TTC549 (cell line): ENCODE data around the gene FIS1.

Experiments
- FAIRE-seq: peaks from 2 replicates; lab custom pipeline; 2012; peaks lifted over from hg19 to GRCh38; lab: Jason Lieb, UNC

Gene FIS1

DNA sequence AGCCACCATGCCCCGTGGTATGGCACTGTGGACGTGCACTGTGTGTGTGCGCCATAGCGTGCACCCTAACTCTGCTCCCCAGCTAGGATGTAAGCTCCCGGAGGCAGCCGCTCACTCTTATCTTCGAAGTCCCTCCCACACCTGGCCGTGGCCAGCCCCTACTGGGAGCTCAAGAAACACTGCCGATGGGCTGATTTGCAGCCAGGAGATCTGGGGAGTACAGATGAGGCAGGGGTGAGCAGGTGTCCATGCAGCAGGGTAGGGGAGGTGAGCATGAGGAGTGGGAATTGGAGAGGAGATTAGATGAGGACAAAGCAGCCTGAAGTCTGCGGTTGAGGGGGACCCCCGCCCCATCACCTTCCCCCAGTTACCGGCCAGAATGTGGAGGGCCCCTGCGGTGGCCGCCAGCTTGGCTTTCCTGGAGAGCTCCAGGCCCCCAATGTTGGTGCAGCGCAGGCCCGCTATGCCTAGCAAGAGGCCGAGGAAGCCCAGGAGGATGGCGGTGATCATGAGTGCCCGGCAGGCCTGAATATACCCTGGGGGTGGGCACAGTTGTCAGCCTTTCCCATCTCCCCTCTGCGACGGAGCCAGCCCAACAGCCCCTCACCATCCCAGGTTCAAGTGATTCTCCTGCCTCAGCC, 10.9 kb downstream of the FIS1 start:
- FAIRE-seq = no peak

DNA sequence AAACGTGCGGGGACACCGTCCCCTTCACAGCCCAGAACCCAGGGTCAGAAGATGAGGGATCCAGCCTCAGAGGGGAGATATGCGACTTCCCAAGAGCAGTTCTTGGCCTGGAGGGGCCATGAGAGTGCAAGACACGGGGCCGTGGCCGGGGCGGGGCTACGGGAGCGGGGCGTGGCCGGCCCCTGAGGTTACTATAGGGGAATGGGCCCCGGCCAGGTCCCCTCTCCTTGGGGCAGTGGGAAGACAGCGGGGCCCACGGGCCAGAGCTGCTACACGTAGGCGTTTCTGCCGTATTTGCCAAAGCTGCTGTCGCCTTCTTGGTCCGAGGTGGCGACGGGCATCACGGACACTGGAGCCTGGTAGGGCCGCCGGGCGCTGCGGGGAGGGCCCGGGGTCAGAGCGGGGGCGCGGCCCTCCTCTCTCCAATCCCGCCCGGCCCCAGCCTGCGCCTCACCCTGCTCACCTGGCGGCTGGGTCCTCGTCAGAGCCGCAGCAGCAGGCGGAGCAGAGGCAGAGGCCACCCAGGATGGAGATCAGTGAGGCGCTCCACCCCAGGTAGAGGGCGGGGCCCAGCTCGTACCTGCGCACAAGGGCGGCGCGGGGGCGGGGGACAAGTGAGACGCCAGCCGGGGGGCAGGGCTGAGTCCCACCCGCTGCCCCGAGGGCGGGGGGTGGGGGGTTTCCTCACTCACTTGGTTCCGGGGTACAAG, 12.6 kb downstream of the FIS1 start:
- no peak for FAIRE-seq

DNA sequence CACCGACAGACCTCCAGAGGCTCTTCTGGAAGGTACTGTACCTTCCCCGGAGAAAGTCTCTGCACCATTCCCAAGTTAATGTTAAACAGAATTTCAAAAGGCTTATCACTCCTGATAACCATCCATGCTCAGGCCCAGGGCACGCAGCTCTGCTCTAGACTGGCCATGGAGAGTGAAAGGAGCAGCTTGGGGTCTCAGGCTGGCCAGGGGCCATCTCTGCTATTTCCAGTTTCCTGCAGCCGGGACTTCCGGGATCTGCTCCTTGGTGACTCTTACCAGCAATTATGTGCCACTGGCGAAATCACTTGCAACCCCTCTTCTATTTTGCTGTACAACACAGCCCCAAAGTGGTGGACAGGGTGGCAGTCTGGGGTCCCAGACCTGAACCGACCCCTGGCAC, 13.2 kb downstream of the FIS1 start:
- no peak for FAIRE-seq

DNA sequence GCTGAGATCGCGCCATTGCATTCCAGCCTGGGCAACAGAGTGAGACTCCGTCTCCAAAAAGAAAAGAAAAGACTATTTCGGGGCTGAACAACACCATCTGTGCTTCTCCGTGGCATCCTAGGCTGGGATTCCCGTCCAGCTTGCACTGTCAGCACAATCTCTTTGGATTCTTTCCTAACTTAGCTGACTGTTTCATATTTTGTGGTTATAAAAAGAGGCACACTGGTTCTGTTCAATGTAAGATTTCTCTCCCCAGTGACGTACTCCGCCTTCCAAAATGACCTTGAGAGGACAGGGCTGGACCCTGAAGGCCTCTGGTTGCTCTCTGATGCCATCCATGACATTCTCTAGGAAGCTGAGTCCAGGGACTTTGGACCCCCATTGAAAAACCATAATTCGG, 18.2 kb downstream of the FIS1 start:
- no peak for FAIRE-seq

DNA sequence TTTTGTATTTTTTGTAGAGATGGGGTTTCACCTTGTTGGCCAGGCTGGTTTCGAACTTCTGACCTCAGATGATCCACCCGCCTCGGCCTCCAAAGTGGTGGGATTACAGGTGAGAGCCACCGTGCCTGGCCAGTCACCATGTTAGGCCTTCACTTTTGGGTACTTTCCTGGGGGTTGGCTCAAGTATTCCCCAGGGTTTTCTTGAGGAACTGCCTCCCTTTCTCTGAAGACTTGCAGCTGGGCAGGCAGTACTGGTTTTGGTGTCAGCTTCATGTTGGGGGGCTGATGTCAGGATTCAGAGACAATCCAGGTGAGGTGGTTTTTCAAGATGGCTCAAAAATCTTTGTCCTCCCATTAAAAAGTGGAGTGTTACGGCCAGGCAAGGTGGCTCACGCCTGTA, 19.2 kb downstream of the FIS1 start:
- no peak for FAIRE-seq

DNA sequence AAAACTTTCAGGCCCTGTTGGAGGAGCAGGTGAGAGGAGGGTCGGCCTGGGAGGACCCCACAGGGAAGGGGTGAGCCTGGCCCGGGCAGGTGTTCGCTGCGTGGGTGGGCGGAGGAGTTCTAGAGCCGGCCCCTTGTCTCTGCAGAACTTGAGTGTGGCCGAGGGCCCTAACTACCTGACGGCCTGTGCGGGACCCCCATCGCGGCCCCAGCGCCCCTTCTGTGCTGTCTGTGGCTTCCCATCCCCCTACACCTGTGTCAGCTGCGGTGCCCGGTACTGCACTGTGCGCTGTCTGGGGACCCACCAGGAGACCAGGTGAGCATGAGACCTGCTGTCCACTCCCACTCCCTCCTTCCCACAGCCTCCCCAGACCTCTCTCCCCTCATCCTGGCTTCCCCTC, 21.4 kb downstream of the FIS1 start:
- no peak for FAIRE-seq

DNA sequence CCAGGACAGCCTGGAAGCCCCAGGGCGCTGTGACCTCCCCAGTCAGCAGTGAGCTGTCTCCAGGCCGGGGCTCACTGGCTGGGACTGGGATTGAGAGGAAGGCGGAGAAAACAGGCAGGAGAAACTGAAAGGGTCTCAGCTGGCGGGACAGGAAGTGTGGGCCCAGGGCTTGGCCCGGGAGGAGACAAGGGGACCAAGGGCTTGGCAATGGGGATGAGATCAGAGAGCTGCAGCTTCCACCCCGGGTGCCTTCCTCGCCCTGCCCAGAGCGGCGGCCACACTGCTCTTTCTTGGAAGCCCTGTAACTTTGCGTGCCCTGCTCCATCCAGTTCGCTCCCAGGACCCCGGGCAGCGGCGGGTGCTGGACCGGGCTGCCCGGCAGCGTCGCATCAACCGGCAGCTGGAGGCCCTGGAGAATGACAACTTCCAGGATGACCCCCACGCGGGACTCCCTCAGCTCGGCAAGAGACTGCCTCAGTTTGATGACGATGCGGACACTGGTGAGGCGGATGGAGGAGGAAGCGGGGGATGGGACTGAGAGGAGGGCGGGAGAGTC, 22.5 kb downstream of the FIS1 start:
- no peak for FAIRE-seq

DNA sequence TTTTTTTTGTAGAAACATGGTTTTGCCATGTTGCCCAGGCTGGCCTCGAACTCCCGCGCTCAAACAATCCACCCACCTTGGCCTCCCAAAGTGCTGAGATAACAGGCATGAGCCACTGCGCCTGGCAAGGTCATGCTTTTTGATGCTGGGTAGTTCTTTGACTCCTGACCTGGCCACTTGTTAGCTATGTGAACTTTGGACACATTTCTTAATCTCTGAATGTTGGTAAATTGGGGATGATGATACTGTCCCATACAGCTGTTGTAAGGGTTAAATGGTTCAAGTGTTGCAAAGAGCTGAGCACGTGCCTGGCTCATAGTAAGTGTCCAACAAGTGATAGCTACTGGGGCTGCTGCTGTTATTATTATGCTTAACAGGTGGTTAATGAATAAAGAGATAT, 24.6 kb downstream of the FIS1 start:
- no peak for FAIRE-seq

DNA sequence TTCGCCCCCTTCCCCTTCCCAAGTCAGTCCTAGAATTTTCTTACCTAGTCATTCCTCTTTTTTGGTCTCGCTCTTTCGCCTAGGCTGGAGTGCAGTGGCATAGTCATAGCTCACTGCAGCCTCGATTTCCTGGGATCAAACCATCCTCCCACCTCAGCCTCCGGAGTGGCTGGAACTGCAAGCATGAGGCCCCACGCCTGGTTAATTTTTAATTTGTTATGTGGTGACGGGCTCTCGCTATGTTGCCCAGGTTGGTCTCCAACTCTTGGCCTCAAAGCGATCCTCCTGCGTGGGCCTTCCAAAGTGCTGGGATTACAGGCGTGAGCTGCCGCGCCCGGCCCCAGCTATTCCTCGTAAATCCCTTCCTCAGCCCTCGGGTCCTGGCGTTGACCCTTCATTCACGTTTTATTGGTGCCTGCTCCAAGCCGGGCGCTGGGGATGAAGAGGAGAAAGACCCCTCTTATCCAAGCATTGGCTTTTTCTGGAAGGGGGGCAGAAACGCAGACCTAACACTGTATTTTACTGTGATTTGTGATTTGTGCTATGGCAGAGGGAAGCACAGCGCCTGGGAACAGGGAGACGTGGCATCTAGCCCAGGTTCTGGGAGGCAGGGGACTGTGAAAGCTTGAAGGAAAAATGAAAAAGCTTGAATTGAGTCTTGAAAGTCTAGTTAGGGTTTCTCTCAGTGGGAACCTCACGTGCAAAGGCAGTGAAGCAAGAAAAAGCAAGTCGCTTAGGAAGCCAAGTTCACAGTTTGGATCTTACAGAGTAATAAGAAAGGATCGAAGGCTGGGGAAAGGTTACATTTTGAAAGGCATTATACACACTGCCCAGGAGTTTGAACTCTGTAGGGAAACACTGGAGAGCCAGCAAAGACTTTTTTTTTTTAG, 26.4 kb downstream of the FIS1 start:
- FAIRE-seq = no peak

DNA sequence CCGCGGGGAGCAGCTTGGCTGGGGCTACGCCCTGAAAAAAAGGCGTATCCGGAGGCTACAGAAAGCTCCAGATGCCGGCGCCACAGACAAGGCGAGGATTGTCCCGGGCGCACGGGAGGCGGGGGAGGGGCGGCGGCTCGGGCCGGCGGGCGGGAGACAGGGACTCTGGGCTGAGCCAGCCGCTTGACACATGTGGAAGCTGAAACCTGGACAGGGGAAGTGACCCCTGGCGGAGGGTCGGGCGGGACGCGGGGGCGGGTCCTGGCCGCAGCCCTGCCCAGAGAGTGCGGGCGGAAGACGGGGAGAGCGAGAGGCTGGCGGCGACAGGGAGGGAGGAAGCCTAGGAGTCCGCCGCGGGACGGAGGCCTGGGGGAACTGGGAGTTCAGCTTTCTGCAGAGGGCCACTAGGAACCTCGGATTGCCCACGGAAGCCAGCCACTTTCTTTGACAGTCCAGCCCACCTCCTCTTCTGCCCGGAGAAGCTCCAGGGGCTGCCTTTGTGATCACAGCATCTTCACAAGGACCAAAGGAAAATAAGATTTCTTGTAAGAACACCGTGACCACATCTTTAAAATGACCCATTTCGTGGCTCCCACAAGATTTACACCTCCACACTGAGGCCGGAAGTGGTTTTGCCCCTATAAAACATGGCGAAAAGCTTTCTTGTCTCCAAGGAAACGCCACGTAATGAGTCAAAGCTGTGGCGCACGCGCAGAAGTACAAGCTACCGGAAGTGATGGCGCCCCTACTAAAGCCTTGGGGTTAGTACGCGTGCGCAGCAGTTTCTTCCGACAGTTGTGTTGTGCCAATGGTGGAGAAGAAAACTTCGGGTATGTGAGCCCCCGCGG, 27.3 kb downstream of the FIS1 start, which contains the start of the genes PLOD3 and ZNHIT1:
TSS of gene PLOD3 (minus strand) at position 194 of the 848 bp plus-strand sequence. CDS start 307 bp downstream, outside the sequence.
TSS of gene ZNHIT1 (plus strand) at position 778 of the 848 bp plus-strand sequence. CDS start at position 809, 31 bp downstream.
- FAIRE-seq = peak; percentile 87

DNA sequence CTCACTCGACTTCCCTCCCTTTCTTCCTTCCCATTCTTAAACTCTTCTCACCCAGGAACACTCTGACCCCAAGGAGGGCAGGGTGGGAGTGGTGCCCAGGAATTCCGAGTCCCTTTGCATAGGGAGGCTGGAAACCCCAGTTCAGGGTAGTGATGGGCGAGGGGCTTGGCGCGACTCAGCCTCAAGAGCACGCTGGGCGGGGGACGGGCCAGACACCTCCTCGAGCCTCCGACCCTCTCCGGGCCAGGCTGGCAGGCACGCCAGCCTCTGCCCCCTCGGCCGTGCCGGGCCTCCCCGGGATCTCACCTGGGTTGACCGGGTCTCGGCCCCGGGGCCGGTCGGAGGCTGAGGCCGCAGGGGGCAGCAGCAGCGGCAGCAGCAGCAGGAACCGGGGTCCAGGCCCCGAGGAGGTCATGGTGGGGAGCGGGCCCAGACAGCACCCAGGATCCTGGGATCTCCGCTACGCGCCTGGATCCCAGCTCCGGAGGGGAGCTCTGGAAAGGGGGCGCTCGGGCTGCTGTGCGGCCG, 28.0 kb downstream of the FIS1 start:
- no peak for FAIRE-seq

DNA sequence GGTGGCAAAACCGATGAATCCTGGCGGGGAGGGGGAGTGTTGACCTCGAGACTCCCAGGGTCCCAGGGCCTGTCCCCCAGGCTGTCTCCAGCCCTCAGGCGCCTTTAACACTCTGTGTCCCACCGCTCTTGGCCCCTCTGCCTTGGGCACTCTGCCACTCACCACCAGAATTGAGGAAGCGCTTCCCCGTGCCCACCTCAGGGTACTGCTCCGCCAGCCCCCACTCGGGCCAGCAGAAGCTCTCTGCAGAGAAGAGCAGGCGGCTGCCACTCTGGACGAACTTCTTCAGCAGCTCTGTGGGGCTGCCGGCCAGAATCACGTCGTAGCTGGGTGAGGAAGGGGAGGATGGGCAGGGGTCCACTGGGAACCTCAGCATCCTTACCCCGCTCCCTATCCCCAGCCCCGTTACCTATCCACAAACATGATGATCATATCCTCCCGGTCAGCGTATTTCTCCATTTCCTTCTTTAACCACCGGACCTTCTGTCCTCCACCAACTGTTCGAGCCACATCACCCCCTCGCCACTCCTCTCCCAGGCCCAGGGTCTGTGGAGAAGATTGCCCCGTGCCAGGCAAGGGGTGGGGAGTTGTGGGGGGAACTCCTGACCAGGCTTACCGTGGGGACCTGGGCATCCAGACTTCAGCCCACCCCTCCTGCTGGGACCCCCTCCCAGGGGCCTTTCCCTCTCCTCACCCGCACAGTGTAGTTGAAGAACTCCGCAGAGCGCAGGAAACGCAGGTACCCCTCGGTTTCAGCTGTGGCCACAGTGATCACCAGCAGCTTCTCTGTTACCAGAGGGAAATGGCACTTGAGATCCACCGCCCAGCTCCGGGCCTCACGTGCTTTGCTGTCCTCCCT, 28.7 kb downstream of the FIS1 start:
- FAIRE-seq = no peak

DNA sequence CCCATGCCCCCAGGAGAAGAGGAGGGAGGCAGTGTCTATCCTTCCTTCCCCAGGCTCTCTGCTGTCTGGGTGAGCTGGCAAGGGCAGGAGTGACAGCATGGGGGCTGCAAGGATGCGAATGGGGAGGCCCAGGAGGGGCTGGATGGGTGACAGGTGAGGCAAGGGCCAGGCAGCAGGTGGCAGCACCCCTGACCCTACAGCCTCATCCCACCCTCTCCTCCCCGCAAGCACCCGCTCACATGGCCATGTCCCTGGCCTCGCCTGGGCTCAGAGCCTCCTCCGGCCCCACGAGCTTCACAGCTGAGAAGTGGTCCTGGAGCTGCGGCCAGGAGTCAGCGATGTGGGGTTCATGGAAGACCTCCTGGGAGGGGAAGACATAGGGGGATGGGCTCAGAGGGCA, 32.9 kb downstream of the FIS1 start:
- no peak for FAIRE-seq

DNA sequence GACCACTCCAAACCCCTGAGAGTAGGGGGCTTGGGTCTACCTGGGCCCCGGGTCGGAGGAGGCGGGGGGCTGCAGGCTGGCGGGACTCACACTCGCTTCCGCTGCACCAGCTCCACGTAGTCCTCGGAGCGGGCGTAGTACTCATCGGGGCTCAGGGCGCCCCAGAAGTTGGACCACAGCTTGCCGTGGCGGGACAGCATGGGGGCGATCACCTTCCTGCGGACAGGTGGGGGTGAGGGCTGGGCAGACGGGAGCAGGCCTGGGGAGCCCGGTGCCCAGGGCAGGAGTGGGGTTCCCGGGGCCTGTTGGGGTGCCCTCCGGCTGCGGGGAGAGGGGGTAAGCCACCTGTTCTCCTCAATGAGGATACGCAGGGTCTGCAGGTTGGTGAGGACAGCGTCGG, 33.4 kb downstream of the FIS1 start:
- FAIRE-seq = no peak

DNA sequence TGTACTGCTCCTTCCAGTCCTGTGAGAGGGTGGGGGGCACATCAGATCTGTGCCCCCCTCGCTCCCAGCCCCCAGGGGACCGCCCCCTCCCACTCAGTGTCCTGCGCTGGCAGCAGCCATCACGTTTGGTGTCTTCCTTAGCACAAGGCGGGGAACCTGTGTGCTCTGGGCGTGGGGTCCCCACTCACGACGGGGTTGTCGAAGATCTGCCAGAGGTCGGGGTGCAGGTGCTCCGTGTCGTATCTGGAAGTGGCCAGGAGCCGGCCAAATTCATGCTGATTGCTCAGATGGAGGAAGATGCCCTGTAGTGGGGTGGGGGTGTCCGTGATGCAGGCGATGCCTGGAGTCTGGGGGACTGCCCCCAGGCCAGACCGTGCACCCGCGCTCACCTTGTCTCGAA, 34.7 kb downstream of the FIS1 start:
- FAIRE-seq = no peak

DNA sequence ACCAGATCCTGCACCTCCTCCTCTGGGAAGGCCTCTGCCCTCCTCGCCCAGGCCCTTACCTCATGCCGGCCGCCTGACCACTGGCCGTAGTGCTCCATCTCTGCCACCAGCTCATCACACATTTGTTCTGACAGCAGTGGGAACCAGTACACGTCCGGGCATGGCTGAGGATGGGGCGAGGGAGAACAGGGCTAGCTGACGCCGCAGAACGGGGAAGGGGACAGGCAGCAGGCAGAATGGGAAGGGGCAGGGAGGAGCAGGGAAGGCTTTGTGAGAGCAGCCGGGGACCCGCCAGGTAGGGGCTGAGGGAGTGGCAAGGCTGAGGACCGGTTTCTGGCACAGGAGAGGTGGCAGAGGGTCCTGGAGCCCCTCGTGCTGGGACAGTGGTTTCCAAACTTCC, 36.1 kb downstream of the FIS1 start:
- no peak for FAIRE-seq

DNA sequence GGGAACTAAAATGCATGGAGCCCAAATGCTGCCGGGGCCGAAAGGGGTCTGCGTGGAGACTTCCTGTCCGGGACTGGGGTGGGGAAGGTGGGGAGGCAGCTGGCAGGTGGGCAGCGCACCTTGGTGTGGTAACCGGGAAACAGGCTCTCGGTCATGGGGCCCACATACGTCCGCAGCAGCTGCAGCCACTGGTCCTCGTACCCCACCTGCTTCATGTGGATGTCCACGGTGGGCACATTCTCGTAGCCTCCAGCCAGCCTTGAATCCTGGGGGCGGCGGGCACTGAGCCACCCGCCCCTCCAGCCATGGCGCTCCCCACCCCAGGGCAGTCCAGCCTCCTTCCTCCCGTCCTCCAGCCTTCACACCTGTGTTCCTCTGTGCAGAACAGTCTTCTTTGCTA, 37.4 kb downstream of the FIS1 start:
- FAIRE-seq = no peak

DNA sequence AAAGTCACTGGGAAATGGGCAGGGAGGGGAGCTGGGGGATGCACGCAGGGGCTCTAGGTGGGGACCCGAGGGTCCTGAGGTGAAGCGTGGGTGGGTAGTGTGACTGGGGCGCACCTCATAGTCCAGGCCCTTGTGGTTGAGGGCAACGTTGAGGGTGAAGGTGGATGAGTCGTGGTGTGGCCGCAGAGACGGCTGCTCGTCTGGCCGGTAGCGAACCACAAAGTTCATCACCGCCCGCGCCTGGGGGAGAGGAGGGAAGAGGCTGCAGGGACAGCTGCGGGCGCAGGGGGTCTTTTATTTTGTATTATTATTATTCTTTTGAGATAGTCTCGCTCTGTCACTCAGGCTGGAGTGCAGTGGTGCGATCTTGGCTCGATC, 38.2 kb downstream of the FIS1 start:
- FAIRE-seq = no peak

DNA sequence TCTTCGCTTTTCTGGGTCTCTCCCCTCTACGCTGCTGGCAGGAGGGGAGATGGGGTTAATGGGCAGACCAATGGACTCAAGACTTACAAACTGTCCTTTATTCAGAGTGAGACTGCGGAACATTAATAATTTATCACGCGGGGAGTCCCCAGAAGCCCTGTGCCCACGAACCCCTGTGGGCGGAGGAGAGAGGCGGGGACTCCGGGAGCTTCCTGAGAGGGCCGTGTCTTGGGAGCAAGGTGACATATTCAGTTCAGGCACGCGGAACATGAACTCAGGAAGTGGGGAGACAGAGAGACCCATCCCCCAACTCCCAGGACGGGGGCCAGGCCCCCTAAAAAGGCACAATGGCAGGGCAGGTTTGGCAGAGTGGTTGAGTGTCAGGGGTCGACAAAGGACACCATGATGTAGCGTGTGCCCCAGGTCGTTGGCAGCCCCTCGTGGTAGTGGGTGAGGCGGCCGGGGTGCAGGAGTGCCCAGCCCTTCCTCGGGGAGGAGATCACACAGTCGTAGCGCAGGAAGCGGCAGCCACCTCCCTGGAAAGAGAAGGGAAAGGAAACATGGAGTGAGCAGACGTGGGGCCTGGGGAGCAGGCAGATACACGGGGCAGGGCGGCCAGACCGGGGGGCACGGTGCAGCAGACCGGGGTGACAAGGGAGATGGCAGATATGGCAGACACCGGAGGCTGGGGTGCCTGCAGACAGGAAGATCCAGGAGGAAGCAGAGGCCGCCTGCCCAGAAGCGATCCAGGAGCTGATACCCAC, 38.8 kb downstream of the FIS1 start:
- FAIRE-seq = no peak
